ENCODE results near the gene GCNT2.

DNA sequence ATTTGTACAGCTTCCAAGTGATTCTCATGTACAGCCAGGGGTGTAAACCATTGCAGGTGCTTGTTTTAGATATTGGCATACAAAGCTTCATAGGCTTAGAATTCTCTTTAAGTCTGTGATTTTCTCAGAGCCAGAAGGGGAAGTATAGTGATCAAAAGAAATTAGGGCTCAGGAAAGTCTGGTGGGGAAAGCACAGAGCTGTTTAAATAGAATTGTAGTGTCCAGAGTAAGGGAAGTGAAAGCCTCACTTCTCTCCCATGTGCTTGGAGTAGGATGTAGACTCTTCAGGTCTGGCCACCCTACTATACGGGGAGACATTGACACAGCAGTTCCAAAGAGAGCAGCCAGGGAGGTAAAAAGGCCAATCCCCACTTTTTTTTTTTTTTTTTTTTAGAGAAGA is 10.4 kb downstream of the GCNT2 start:
- TF ChIP-seq POLR2AphosphoS5 (IDR thresholded peaks at IDR 0.05; ENCODE audit: low read depth, low read length) (no peak), CTCF (IDR thresholded peaks at IDR 0.05; ENCODE audit: control extremely low read depth in 1 of 3, insufficient read depth in 1 of 3, low read depth in 1 of 3, low read length in 3 of 3) (no peak), SP1 (IDR thresholded peaks at IDR 0.05; ENCODE audit: low read depth, low read length) (no peak)
